GM06990 (cell line): ENCODE measurements around the gene FH.

Experiments used
- DNase-seq: peaks from one replicate; pipeline ENCODE4 v3.0.0-alpha.2; 2011; ENCODE audit not compliant: insufficient read length; ENCODE audit errors: extremely low read depth
- H3K27me3 ChIP-seq: replicated peaks from 2 replicates; pipeline ENCODE4 v1.6.0; 2011; ENCODE audit warnings: low read length; ENCODE audit not compliant: control insufficient read depth, insufficient read depth
- H3K36me3 ChIP-seq: 2 replicates; pipeline ENCODE4 v1.5.1; 2011; ENCODE audit warnings: low read length; ENCODE audit not compliant: control insufficient read depth, insufficient read depth
- H3K4me3 ChIP-seq: replicated peaks from 2 replicates; pipeline ENCODE4 v1.5.1; 2011; ENCODE audit warnings: low read depth, mild to moderate bottlenecking, control low read depth, low read length
- CTCF ChIP-seq: IDR thresholded peaks from 2 replicates; pipeline ENCODE4 v1.5.1; 2011; ENCODE audit warnings: low read length, control low read depth, mild to moderate bottlenecking, inconsistent platforms; ENCODE audit not compliant: insufficient read depth, poor library complexity, severe bottlenecking

The FH gene

GRCh38 chr1:241499910-241500309 lies 19.6 kb downstream of the FH start:
- Histone ChIP-seq H3K27me3 (no peaks in the 10 kb centered on the region), H3K4me3 (no peak overlapping the region), H3K36me3 (peaks cover 10% of the 10 kb centered on the region)
- no peak for DNase-seq
- peak; percentile 43 for TF ChIP-seq CTCF

- Histone ChIP-seq H3K4me3 (no peak overlapping the region), H3K27me3 (no peaks in the 10 kb centered on the region), H3K36me3 (peaks cover 11% of the 10 kb centered on the region)
- DNase-seq = no peak
- no peak for TF ChIP-seq CTCF
These were observed 23.8 kb downstream of the FH start for GRCh38 chr1:241495741-241496140.

GRCh38 chr1:241488739-241489138 lies 30.8 kb downstream of the FH start:
- TF ChIP-seq CTCF = no peak
- no peak for DNase-seq
- H3K36me3 ChIP-seq = no peaks in the 10 kb centered on the region
- H3K27me3 ChIP-seq = no peaks in the 10 kb centered on the region
- no peak overlapping the region for H3K4me3 ChIP-seq

- Histone ChIP-seq H3K36me3 (no peaks in the 10 kb centered on the region), H3K27me3 (no peaks in the 10 kb centered on the region), H3K4me3 (no peak overlapping the region)
- TF ChIP-seq CTCF = peak; percentile 55
- peak; percentile 18 for DNase-seq
These were observed 34.0 kb downstream of the FH start for GRCh38 chr1:241485554-241485992.

GRCh38 chr1:241485145-241485544 lies 34.4 kb downstream of the FH start:
- no peaks in the 10 kb centered on the region for H3K36me3 ChIP-seq
- H3K27me3 ChIP-seq = no peaks in the 10 kb centered on the region
- peak; percentile 44 for DNase-seq
- H3K4me3 ChIP-seq = no peak overlapping the region
- no peak for TF ChIP-seq CTCF

GRCh38 chr1:241482761-241483250 lies 36.7 kb downstream of the FH start:
- Histone ChIP-seq H3K27me3 (no peaks in the 10 kb centered on the region), H3K4me3 (no peak overlapping the region), H3K36me3 (no peaks in the 10 kb centered on the region)
- no peak for TF ChIP-seq CTCF
- DNase-seq = no peak
